ENCODE results near the gene RNF32. TPM values are rescaled to one million over a fixed set of nuclear protein-coding genes. Genes with fewer than 3 reads are reported as not detected.

The RNF32 gene
- total and polyA plus RNA-seq, 4 donors, result 0.59 to 1.3 (median 0.72) TPM

- WGBS, result 84% methylated on average over 6 of the region's 6 CpGs
- H3K4me1 ChIP-seq (ENCODE audit: control insufficient read depth in 4 of 4, insufficient read depth in 4 of 4, low read length in 3 of 4), result peaks cover 0 to 5% (median 1%) of the 10 kb centered on the region in 4 donors
- H3K9ac ChIP-seq (ENCODE audit: low read depth in 1 of 2, low read length in 2 of 2), result no peak overlapping the region
- H3K36me3 ChIP-seq (ENCODE audit: control insufficient read depth in 4 of 4, insufficient read depth in 3 of 4, low read depth in 1 of 4, low read length in 3 of 4), result no peaks in the 10 kb centered on the region
- DNase-seq (ENCODE audit: low spot score), result no peak
- H3K27me3 ChIP-seq (ENCODE audit: control insufficient read depth in 4 of 4, insufficient read depth in 4 of 4, low read length in 3 of 4), result no peaks in the 10 kb centered on the region
- H3K4me3 ChIP-seq (ENCODE audit: low read depth in 1 of 3, low read length in 3 of 3), result no peak overlapping the region
- H3K27ac ChIP-seq (ENCODE audit: low read depth in 1 of 2, low read length in 2 of 2), result no peak overlapping the region
- H3K9me3 ChIP-seq (ENCODE audit: control insufficient read depth in 4 of 4, low read length in 3 of 4), result no peaks in the 10 kb centered on the region
- TF ChIP-seq CTCF (IDR thresholded peaks at IDR 0.05; ENCODE audit: low read depth, low read length, missing input control) (no peak), REST (IDR thresholded peaks at IDR 0.05) (no peak), JUND (IDR thresholded peaks at IDR 0.05) (no peak), TAF1 (conservative IDR thresholded peaks at IDR 0.05) (no peak), NR2F2 (IDR thresholded peaks at IDR 0.05) (no peak)
These were observed 37.6 kb upstream of the RNF32 start for GRCh38 chr7:156603011-156603410.

DNA sequence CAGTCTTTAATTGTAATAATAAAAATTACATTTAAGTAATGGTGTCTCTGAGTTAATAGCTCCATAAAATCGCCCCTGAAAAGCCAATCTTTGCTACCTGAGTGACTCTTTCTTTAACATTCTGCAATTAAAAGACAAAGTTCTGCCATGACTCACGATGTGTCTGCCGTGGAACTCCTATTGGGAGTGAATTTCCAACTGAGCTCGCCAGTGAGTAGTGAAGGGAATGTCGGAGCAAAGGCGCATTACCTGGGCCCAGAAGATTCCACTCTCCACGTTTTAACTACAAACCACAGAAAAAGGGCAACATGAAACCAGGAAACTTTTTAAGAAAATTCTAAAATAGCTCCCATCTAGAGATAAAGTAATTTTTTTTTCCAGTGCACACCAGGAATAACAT lies 36.9 kb upstream of the RNF32 start:
- Histone ChIP-seq H3K36me3 (ENCODE audit: control insufficient read depth in 4 of 4, insufficient read depth in 3 of 4, low read depth in 1 of 4, low read length in 3 of 4) (no peaks in the 10 kb centered on the region), H3K27ac (ENCODE audit: low read depth in 1 of 2, low read length in 2 of 2) (no peak overlapping the region), H3K9me3 (ENCODE audit: control insufficient read depth in 4 of 4, low read length in 3 of 4) (no peaks in the 10 kb centered on the region), H3K4me3 (ENCODE audit: low read depth in 1 of 3, low read length in 3 of 3) (no peak overlapping the region), H3K4me1 (ENCODE audit: control insufficient read depth in 4 of 4, insufficient read depth in 4 of 4, low read length in 3 of 4) (peaks cover under 1 to 7% (median 2%) of the 10 kb centered on the region in 4 donors), H3K27me3 (ENCODE audit: control insufficient read depth in 4 of 4, insufficient read depth in 4 of 4, low read length in 3 of 4) (no peaks in the 10 kb centered on the region), H3K9ac (ENCODE audit: low read depth in 1 of 2, low read length in 2 of 2) (no peak overlapping the region)
- WGBS, result 91% methylated on average over 7 of the region's 7 CpGs
- DNase-seq (ENCODE audit: low spot score), result no peak
- no peak for TF ChIP-seq YY1 (IDR thresholded peaks at IDR 0.05)
- TF ChIP-seq, protein P1, sequence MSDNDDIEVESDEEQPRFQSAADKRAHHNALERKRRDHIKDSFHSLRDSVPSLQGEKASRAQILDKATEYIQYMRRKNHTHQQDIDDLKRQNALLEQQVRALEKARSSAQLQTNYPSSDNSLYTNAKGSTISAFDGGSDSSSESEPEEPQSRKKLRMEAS (IDR thresholded peaks at IDR 0.05), result no peak
- no peak for TF ChIP-seq NR2F2 (IDR thresholded peaks at IDR 0.05)
- TF ChIP-seq EGR1 (IDR thresholded peaks at IDR 0.05; ENCODE audit: low read depth in 2 of 2), result no peak
- no peak for TF ChIP-seq HNF4A (conservative IDR thresholded peaks at IDR 0.05)
- no peak for TF ChIP-seq TAF1 (conservative IDR thresholded peaks at IDR 0.05)
- no peak for TF ChIP-seq SP1 (IDR thresholded peaks at IDR 0.05)
- no peak for TF ChIP-seq ZBTB33 (IDR thresholded peaks at IDR 0.05)
- no peak for TF ChIP-seq FOXA2 (IDR thresholded peaks at IDR 0.05)
- TF ChIP-seq CTCF (IDR thresholded peaks at IDR 0.05; ENCODE audit: low read depth, low read length, missing input control), result no peak
- no peak for TF ChIP-seq JUND (IDR thresholded peaks at IDR 0.05)
- TF ChIP-seq HNF4G (IDR thresholded peaks at IDR 0.05), result no peak
- TF ChIP-seq RAD21 (IDR thresholded peaks at IDR 0.05), result no peak
- no peak for TF ChIP-seq GABPA (IDR thresholded peaks at IDR 0.05 in 1 of 2, conservative IDR thresholded peaks at IDR 0.05 in 1 of 2)
- TF ChIP-seq REST (IDR thresholded peaks at IDR 0.05), result no peak
- no peak for TF ChIP-seq RXRA (IDR thresholded peaks at IDR 0.05)
- TF ChIP-seq, protein P2, sequence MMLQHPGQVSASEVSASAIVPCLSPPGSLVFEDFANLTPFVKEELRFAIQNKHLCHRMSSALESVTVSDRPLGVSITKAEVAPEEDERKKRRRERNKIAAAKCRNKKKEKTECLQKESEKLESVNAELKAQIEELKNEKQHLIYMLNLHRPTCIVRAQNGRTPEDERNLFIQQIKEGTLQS (IDR thresholded peaks at IDR 0.05), result no peak
- TF ChIP-seq FOXA1 (IDR thresholded peaks at IDR 0.05), result no peak
